CD4-positive, alpha-beta memory T cell (primary cell): Measurements from ENCODE around the gene TPI1. TPM values are rescaled to one million over a fixed set of nuclear protein-coding genes. Genes with fewer than 3 reads are reported as not detected.

Experiments used
- CTCF ChIA-PET: fragments of 350-600 bp; sonication (Branson Sonifier 250); formaldehyde crosslinking; loops from one replicate; lab custom pipeline; 2021; ENCODE audit warnings: inconsistent platforms; ENCODE audit not compliant: partially characterized antibody; lab: Charles Lee
- POLR2A ChIA-PET: fragments of 350-600 bp; sonication (Branson Sonifier 250); formaldehyde crosslinking; loops from one replicate; lab custom pipeline; 2021; ENCODE audit not compliant: partially characterized antibody; lab: Charles Lee
- DNase-seq, 5 donors: peaks; one replicate each; pipeline versions ENCODE4 v3.0.0 to v3.0.0-alpha.2; 2020 to 2022; ENCODE audit warnings: mixed read lengths in 1 of 5
- H3K27ac ChIP-seq: one replicate; pipeline ENCODE4 v1.7.0; 2013; ENCODE audit warnings: low read depth, low read length
- H3K27me3 ChIP-seq: 2 replicates; pipeline ENCODE4 v1.7.0; 2013; ENCODE audit warnings: mild to moderate bottlenecking, low read length, moderate library complexity; ENCODE audit not compliant: insufficient read depth
- H3K36me3 ChIP-seq: 2 replicates; pipeline ENCODE4 v1.7.0; 2013; ENCODE audit warnings: mild to moderate bottlenecking, low read length, moderate library complexity; ENCODE audit not compliant: insufficient read depth
- H3K4me1 ChIP-seq: 2 replicates; pipeline ENCODE4 v1.7.0; 2013; ENCODE audit warnings: mild to moderate bottlenecking, low read length, moderate library complexity; ENCODE audit not compliant: insufficient read depth
- H3K4me3 ChIP-seq, 2 donors: one replicate each; pipeline ENCODE4 v1.7.0; 2013; ENCODE audit warnings: low read length in 2 of 2, mild to moderate bottlenecking in 1 of 2
- H3K9me3 ChIP-seq, 2 donors: one replicate each; pipeline ENCODE4 v1.7.0; 2013; ENCODE audit warnings: low read length in 2 of 2, control low read depth in 1 of 2; ENCODE audit not compliant: control insufficient read depth in 1 of 2
- H3K27ac Mint-ChIP-seq, 7 donors: one replicate each; pipeline ENCODE4 v1.8.0; 2020 to 2021; ENCODE audit warnings: mixed read lengths in 7 of 7, mild to moderate bottlenecking in 6 of 7, inconsistent platforms in 3 of 7, moderate library complexity in 3 of 7
- H3K27me3 Mint-ChIP-seq, 2 donors: one replicate each; pipeline ENCODE4 v1.8.0; 2020 to 2021; ENCODE audit warnings: mixed read lengths in 2 of 2
- H3K36me3 Mint-ChIP-seq, 2 donors: one replicate each; pipeline ENCODE4 v1.8.0; 2020 to 2021; ENCODE audit warnings: mixed read lengths in 2 of 2, inconsistent platforms in 1 of 2, mild to moderate bottlenecking in 1 of 2
- H3K4me1 Mint-ChIP-seq, 4 donors: one replicate each; pipeline ENCODE4 v1.8.0; 2020 to 2021; ENCODE audit warnings: mixed read lengths in 4 of 4, mild to moderate bottlenecking in 1 of 4
- H3K4me3 Mint-ChIP-seq, 8 donors: one replicate each; pipeline ENCODE4 v1.8.0; 2020 to 2021; ENCODE audit warnings: mixed read lengths in 8 of 8, mild to moderate bottlenecking in 7 of 8, moderate library complexity in 6 of 8, inconsistent platforms in 3 of 8
- H3K9me3 Mint-ChIP-seq, 8 donors: one replicate each; pipeline ENCODE4 v1.8.0; 2020 to 2021; ENCODE audit warnings: mixed read lengths in 8 of 8, mild to moderate bottlenecking in 5 of 8, inconsistent platforms in 3 of 8, moderate library complexity in 1 of 8
- intact Hi-C: fragments of 100-400 bp; cut with micrococcal nuclease; formaldehyde crosslinking; loops from one replicate; pipeline ENCODE4 v1.15.1; 2023
- polyA plus RNA-seq, 2 donors: library from polyadenylated mRNA; unstranded; fragments of 300-500 nt; fragmentation: Illumina TruSeq; gene quantifications; one replicate each; pipeline ENCODE4 v1.2.3, GENCODE V29; 2021
- total RNA-seq, 2 experiments: library from RNA; stranded (reverse); gene quantifications; one replicate each; pipeline ENCODE4 v1.2.3, GENCODE V29; 2021

Gene TPI1
- total and polyA plus RNA-seq, 4 experiments from 2014 or later: 155 to 777 (median 368) TPM

GRCh38 chr12:6846316-6846869, 20.9 kb upstream of the TPI1 start:
- Histone ChIP-seq H3K36me3 (no peaks in the 10 kb centered on the region), H3K4me1 (peaks cover 10% of the 10 kb centered on the region), H3K4me3 (no peak overlapping the region), H3K27ac (no peak overlapping the region), H3K27me3 (no peaks in the 10 kb centered on the region), H3K9me3 (no peaks in the 10 kb centered on the region)
- DNase-seq: no peak
- ChIA-PET CTCF (interaction anchor here (0.9 to 2.0 kb wide), 3 partner anchors 10 to 13 kb away, joined by 3 to 10 read pairs (median 4); no protein-coding TSS in a partner anchor), POLR2A (no interaction called here)
- Mint-ChIP-seq H3K36me3 (peaks cover 0 to 3% of the 10 kb centered on the region in 2 donors), H3K9me3 (peaks cover 0 to 3% (median 0%) of the 10 kb centered on the region in 8 donors), H3K4me3 (no peak overlapping the region), H3K27me3 (no peaks in the 10 kb centered on the region), H3K27ac (peak overlapping the region in 2 of 7 donors; percentile 7 to 47), H3K4me1 (peaks cover 2 to 15% (median 5%) of the 10 kb centered on the region in 4 donors)
- intact Hi-C loops: no loop called here

GRCh38 chr12:6847676-6848075, 19.7 kb upstream of the TPI1 start:
- Mint-ChIP-seq H3K27ac (peak overlapping the region in 2 of 7 donors; percentile 58 to 78), H3K27me3 (no peaks in the 10 kb centered on the region), H3K36me3 (peaks cover 0 to 9% of the 10 kb centered on the region in 2 donors), H3K4me3 (no peak overlapping the region), H3K4me1 (peaks cover 2 to 15% (median 10%) of the 10 kb centered on the region in 4 donors), H3K9me3 (peaks cover 0 to 3% (median 0%) of the 10 kb centered on the region in 8 donors)
- intact Hi-C loops: no loop called here
- Histone ChIP-seq H3K27me3 (no peaks in the 10 kb centered on the region), H3K4me1 (peaks cover 11% of the 10 kb centered on the region), H3K4me3 (no peak overlapping the region), H3K9me3 (no peaks in the 10 kb centered on the region), H3K27ac (no peak overlapping the region), H3K36me3 (no peaks in the 10 kb centered on the region)
- no peak for DNase-seq
- ChIA-PET POLR2A (interaction anchor here (1.1 kb wide), 1 partner anchor 20 kb away, joined by 4 read pairs; the partner anchor contains the start of gene P3H3), CTCF (interaction anchor here (1.4 to 2.5 kb wide), 4 partner anchors 11 to 24 kb away, joined by 3 to 16 read pairs (median 7); no protein-coding TSS in a partner anchor)

GRCh38 chr12:6849427-6849826, 17.9 kb upstream of the TPI1 start:
- H3K27ac Mint-ChIP-seq: peak overlapping the region in 2 of 7 donors; percentile 7 to 17
- H3K4me3 Mint-ChIP-seq: no peak overlapping the region
- CTCF ChIA-PET: interaction anchor here (1.3 to 2.5 kb wide), 2 partner anchors 14 to 23 kb away, joined by 3 to 16 read pairs; partner anchors contain the start of gene SPSB2

GRCh38 chr12:6849976-6850560, 17.3 kb upstream of the TPI1 start:
- Mint-ChIP-seq H3K36me3 (peaks cover 4 to 10% of the 10 kb centered on the region in 2 donors), H3K4me1 (peaks cover 18 to 36% (median 26%) of the 10 kb centered on the region in 4 donors), H3K4me3 (peak overlapping the region in 2 of 8 donors; percentile 25 to 30), H3K27me3 (no peaks in the 10 kb centered on the region), H3K27ac (peak overlapping the region in 3 of 7 donors; percentile 10 to 74 (median 56)), H3K9me3 (peaks cover 0 to 3% (median 0%) of the 10 kb centered on the region in 8 donors)
- intact Hi-C loops: loop anchor here (2.0 kb wide), 1 partner anchor 15 kb away; no protein-coding TSS in a partner anchor
- H3K4me1 ChIP-seq: peaks cover 35% of the 10 kb centered on the region
- CTCF ChIA-PET: interaction anchor here (1.1 to 5.7 kb wide), 5 partner anchors 15 to 263 kb away, joined by 3 to 102 read pairs (median 16); partner anchors contain the start of genes PTMS, SPSB2 and TPI1
- peak in 1 of 5 donors; percentile 13 for DNase-seq
- peaks cover 3% of the 10 kb centered on the region for H3K36me3 ChIP-seq
- H3K9me3 ChIP-seq: no peaks in the 10 kb centered on the region
- POLR2A ChIA-PET: interaction anchor here (1.3 to 5.2 kb wide), 2 partner anchors 10 to 97 kb away, joined by 3 to 47 read pairs; partner anchors contain the start of gene MLF2
- no peak overlapping the region for H3K27ac ChIP-seq
- no peaks in the 10 kb centered on the region for H3K27me3 ChIP-seq
- no peak overlapping the region for H3K4me3 ChIP-seq

More at GRCh38 chr12:6849427-6849826, 17.9 kb upstream of the TPI1 start:
- Mint-ChIP-seq H3K9me3 (peaks cover 0 to 3% (median 0%) of the 10 kb centered on the region in 8 donors), H3K4me1 (peaks cover 15 to 33% (median 25%) of the 10 kb centered on the region in 4 donors), H3K36me3 (peaks cover 4 to 10% of the 10 kb centered on the region in 2 donors), H3K27me3 (no peaks in the 10 kb centered on the region)
- no peak overlapping the region for H3K27ac ChIP-seq
- H3K27me3 ChIP-seq: no peaks in the 10 kb centered on the region
- no peaks in the 10 kb centered on the region for H3K36me3 ChIP-seq
- POLR2A ChIA-PET: interaction anchor here (5.2 kb wide), 1 partner anchor 96 kb away, joined by 47 read pairs; the partner anchor contains the start of gene MLF2
- DNase-seq: peak in 1 of 5 donors; percentile 25
- H3K4me3 ChIP-seq: no peak overlapping the region
- H3K4me1 ChIP-seq: peaks cover 28% of the 10 kb centered on the region
- intact Hi-C loops: no loop called here
- H3K9me3 ChIP-seq: no peaks in the 10 kb centered on the region

GRCh38 chr12:6850796-6851152, 16.6 kb upstream of the TPI1 start:
- no peaks in the 10 kb centered on the region for H3K27me3 ChIP-seq
- ChIA-PET POLR2A (interaction anchor here (0.7 to 7.1 kb wide), 24 partner anchors 9 to 790 kb away, joined by 3 to 270 read pairs (median 9); partner anchors contain the start of genes C12orf57, COPS7A, ENO2 and LPAR5), CTCF (interaction anchor here (0.8 to 5.7 kb wide), 12 partner anchors 12 to 263 kb away, joined by 3 to 102 read pairs (median 5); partner anchors contain the start of genes MLF2, PTMS, SPSB2 and TPI1)
- Mint-ChIP-seq H3K27me3 (no peaks in the 10 kb centered on the region), H3K9me3 (peaks cover 0 to 3% (median 0%) of the 10 kb centered on the region in 8 donors), H3K4me3 (peak overlapping the region in 6 of 8 donors; percentile 88 to 99 (median 95)), H3K27ac (peak overlapping the region in 6 of 7 donors; percentile 82 to 100 (median 99)), H3K4me1 (peaks cover 18 to 36% (median 27%) of the 10 kb centered on the region in 4 donors), H3K36me3 (peaks cover 5 to 12% of the 10 kb centered on the region in 2 donors)
- no peaks in the 10 kb centered on the region for H3K9me3 ChIP-seq
- H3K27ac ChIP-seq: peak overlapping the region; percentile 92
- peak overlapping the region in 1 of 2 donors; percentile 62 for H3K4me3 ChIP-seq
- peak in 1 of 5 donors; percentile 43 for DNase-seq
- peaks cover 10% of the 10 kb centered on the region for H3K36me3 ChIP-seq
- H3K4me1 ChIP-seq: peaks cover 37% of the 10 kb centered on the region
- intact Hi-C loops: loop anchor here (1.0 to 2.0 kb wide), 3 partner anchors 16 to 126 kb away; partner anchors contain the start of genes COPS7A and MLF2

GRCh38 chr12:6851153-6851920, 16.0 kb upstream of the TPI1 start, which contains the start of gene CDCA3:
CDCA3 (minus strand) TSS chr12:6851286; CDS start chr12:6850952, 334 bp downstream.
- intact Hi-C loops: loop anchor here (1.0 to 2.0 kb wide), 3 partner anchors 17 to 127 kb away; partner anchors contain the start of genes COPS7A and MLF2
- H3K36me3 Mint-ChIP-seq: peaks cover 8 to 16% of the 10 kb centered on the region in 2 donors

More at GRCh38 chr12:6851153-6851920, 16.0 kb upstream of the TPI1 start, which contains the start of gene CDCA3:
- CTCF ChIA-PET: interaction anchor here (0.6 to 5.7 kb wide), 20 partner anchors 9 to 512 kb away, joined by 3 to 102 read pairs (median 4); partner anchors contain the start of genes MLF2, P3H3, PTMS and SPSB2
- no peaks in the 10 kb centered on the region for H3K9me3 ChIP-seq
- peak within 1 kb of the TSS; percentile 92 for H3K27ac ChIP-seq
- H3K4me1 ChIP-seq: peaks cover 37% of the 10 kb centered on the region
- peak within 1 kb of the TSS; percentile 62 to 97 for H3K4me3 ChIP-seq
- Mint-ChIP-seq H3K9me3 (peaks cover 0 to 3% (median 0%) of the 10 kb centered on the region in 8 donors), H3K4me3 (peak within 1 kb of the TSS; percentile 88 to 99 (median 95)), H3K27ac (peak within 1 kb of the TSS; percentile 82 to 100 (median 99)), H3K4me1 (peaks cover 18 to 36% (median 27%) of the 10 kb centered on the region in 4 donors), H3K27me3 (no peaks in the 10 kb centered on the region)
- no peaks in the 10 kb centered on the region for H3K27me3 ChIP-seq
- DNase-seq: peak; percentile 90 to 98 (median 92)
- H3K36me3 ChIP-seq: peaks cover 16% of the 10 kb centered on the region
- POLR2A ChIA-PET: interaction anchor here (0.7 to 7.1 kb wide), 42 partner anchors 8 to 789 kb away, joined by 3 to 270 read pairs (median 6); partner anchors contain the start of genes C12orf57, CD4, COPS7A and ENO2
